Activated CD8-positive, alpha-beta memory T cell treated with anti-CD3 and anti-CD28 coated beads for 4 hours (primary cell): ENCODE data around the gene MYO1E.
"Not testable (repeated sequence)": the region's sequence is repeated elsewhere in the genome, so short reads cannot be mapped to it uniquely, and the experiment has no call there.

Experiments used
- DNase-seq, 2 donors: peaks; one replicate each; pipeline ENCODE4 v3.0.0-alpha.2; 2020; ENCODE audit warnings: low read depth in 2 of 2

The MYO1E gene

GRCh38 chr15:59350421-59350732 lies 22.3 kb downstream of the MYO1E start:
- DNase-seq = no peak

- DNase-seq = no peak
Observed at GRCh38 chr15:59349680-59350420, 22.8 kb downstream of the MYO1E start.

GRCh38 chr15:59347915-59348314 lies 24.8 kb downstream of the MYO1E start:
- DNase-seq = no peak

GRCh38 chr15:59346951-59347350 lies 25.7 kb downstream of the MYO1E start:
- DNase-seq = no peak

- DNase-seq = no peak
Observed at GRCh38 chr15:59345326-59345725, 27.3 kb downstream of the MYO1E start.

- DNase-seq = no peak
Observed at GRCh38 chr15:59344311-59344710, 28.4 kb downstream of the MYO1E start.

GRCh38 chr15:59340325-59340724 lies 32.3 kb downstream of the MYO1E start:
- no peak for DNase-seq

- DNase-seq = no peak
Observed at GRCh38 chr15:59339252-59339672, 33.4 kb downstream of the MYO1E start.

GRCh38 chr15:59338414-59338813 lies 34.3 kb downstream of the MYO1E start:
- no peak for DNase-seq

- not testable (repeated sequence) for DNase-seq
Observed at GRCh38 chr15:59336725-59337124, 35.9 kb downstream of the MYO1E start.

- DNase-seq = no peak
Observed at GRCh38 chr15:59335207-59335786, 37.4 kb downstream of the MYO1E start.

GRCh38 chr15:59334076-59334415 lies 38.6 kb downstream of the MYO1E start:
- DNase-seq = no peak

- no peak for DNase-seq
Observed at GRCh38 chr15:59333401-59334075, 39.1 kb downstream of the MYO1E start.

GRCh38 chr15:59332009-59332408 lies 40.7 kb downstream of the MYO1E start:
- no peak for DNase-seq

GRCh38 chr15:59330649-59331048 lies 42.0 kb downstream of the MYO1E start:
- no peak for DNase-seq

GRCh38 chr15:59329570-59330350 lies 42.9 kb downstream of the MYO1E start:
- DNase-seq = no peak

GRCh38 chr15:59329091-59329490 lies 43.6 kb downstream of the MYO1E start:
- DNase-seq = no peak

GRCh38 chr15:59327942-59328341 lies 44.7 kb downstream of the MYO1E start:
- DNase-seq = no peak

- DNase-seq = no peak
Observed at GRCh38 chr15:59326856-59327255, 45.8 kb downstream of the MYO1E start.

- no peak for DNase-seq
Observed at GRCh38 chr15:59322056-59322759, 50.5 kb downstream of the MYO1E start.

GRCh38 chr15:59321000-59321689 lies 51.5 kb downstream of the MYO1E start:
- no peak for DNase-seq
